Panc1 (cell line): ENCODE data around the gene EDRF1.

Experiments used
- POLR2AphosphoS5 ChIP-seq: IDR thresholded peaks from 2 replicates; pipeline ENCODE4 v1.6.1; 2012; ENCODE audit warnings: mild to moderate bottlenecking, low read depth, low read length, moderate library complexity
- SIN3A ChIP-seq: IDR thresholded peaks from 2 replicates; pipeline ENCODE4 v1.6.1; 2012; ENCODE audit warnings: low read depth, mild to moderate bottlenecking, low read length, moderate library complexity, borderline replicate concordance; ENCODE audit not compliant: insufficient read depth
- TF ChIP-seq, protein P1 (sequence below): fragments of 450-650 bp; IDR thresholded peaks from 2 replicates; pipeline ENCODE4 v1.5.1; 2017; ENCODE audit warnings: mild to moderate bottlenecking

DNA sequence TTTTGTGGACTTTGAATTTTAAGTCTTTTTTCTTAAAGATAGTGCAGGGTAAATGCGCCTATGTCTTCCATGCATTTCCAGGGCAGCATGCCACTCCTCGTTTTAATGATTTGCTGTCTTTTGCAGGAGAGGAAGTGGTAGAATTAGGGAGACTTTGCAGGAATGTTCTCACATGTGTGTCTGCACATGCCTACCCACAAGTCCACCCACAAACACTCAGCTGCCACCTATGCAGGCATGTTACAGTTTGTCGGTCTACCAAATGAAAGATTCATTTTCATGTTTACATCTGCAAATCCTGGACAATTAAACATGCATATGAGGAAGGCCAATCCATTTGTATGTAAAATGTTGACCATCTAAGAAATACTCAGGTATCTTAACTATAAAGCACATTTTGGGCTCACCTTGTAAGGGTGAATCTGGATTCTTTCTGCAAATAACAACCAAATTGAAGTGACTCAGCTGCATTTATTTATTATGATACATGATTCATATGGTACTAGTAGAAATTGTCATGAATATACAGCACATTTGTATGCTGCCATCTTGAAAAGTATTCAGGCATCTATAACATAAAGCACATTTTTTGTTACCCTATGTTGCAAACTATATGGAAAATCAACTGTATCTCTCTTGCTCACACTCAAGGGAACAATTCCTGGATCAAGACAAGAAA lies 31.9 kb upstream of the EDRF1 start:
- TF ChIP-seq POLR2AphosphoS5 (no peak), SIN3A (no peak)
- TF ChIP-seq, protein P1, sequence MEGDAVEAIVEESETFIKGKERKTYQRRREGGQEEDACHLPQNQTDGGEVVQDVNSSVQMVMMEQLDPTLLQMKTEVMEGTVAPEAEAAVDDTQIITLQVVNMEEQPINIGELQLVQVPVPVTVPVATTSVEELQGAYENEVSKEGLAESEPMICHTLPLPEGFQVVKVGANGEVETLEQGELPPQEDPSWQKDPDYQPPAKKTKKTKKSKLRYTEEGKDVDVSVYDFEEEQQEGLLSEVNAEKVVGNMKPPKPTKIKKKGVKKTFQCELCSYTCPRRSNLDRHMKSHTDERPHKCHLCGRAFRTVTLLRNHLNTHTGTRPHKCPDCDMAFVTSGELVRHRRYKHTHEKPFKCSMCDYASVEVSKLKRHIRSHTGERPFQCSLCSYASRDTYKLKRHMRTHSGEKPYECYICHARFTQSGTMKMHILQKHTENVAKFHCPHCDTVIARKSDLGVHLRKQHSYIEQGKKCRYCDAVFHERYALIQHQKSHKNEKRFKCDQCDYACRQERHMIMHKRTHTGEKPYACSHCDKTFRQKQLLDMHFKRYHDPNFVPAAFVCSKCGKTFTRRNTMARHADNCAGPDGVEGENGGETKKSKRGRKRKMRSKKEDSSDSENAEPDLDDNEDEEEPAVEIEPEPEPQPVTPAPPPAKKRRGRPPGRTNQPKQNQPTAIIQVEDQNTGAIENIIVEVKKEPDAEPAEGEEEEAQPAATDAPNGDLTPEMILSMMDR: no peak
